ENCODE results near the gene SMYD3. TPM values are rescaled to one million over a fixed set of nuclear protein-coding genes. Genes with fewer than 3 reads are reported as not detected.

SMYD3 gene
- total and polyA plus RNA-seq, 2 donors = 22.0 to 27.0 TPM

GRCh38 chr1:246104927-246105326, 402.2 kb downstream of the SMYD3 start:
- Histone ChIP-seq H3K9me3 (ENCODE audit: control insufficient read depth in 2 of 2, insufficient read depth in 1 of 2, low read length in 1 of 2) (no peaks in the 10 kb centered on the region), H3K4me3 (ENCODE audit: low read length in 2 of 2) (no peak overlapping the region), H3K27me3 (ENCODE audit: control insufficient read depth in 2 of 2, insufficient read depth in 1 of 2, low read length in 1 of 2) (no peaks in the 10 kb centered on the region), H3K4me1 (ENCODE audit: control insufficient read depth in 2 of 2, insufficient read depth in 2 of 2, low read length in 2 of 2) (no peaks in the 10 kb centered on the region), H3K36me3 (ENCODE audit: control insufficient read depth in 2 of 2, insufficient read depth in 2 of 2, low read length in 1 of 2) (no peaks in the 10 kb centered on the region), H3K27ac (ENCODE audit: low read depth in 1 of 2, low read length in 1 of 2) (no peak overlapping the region)
- 96% methylated on average over 5 of the region's 5 CpGs for WGBS
- no peak for DNase-seq (ENCODE audit: low read depth in 6 of 9, low spot score in 9 of 9)

GRCh38 chr1:246099570-246099969, 407.5 kb downstream of the SMYD3 start:
- no peak overlapping the region for H3K4me3 ChIP-seq (ENCODE audit: low read length in 2 of 2)
- H3K4me1 ChIP-seq (ENCODE audit: control insufficient read depth in 2 of 2, insufficient read depth in 2 of 2, low read length in 2 of 2) = no peaks in the 10 kb centered on the region
- H3K9me3 ChIP-seq (ENCODE audit: control insufficient read depth in 2 of 2, insufficient read depth in 1 of 2, low read length in 1 of 2) = no peaks in the 10 kb centered on the region
- H3K36me3 ChIP-seq (ENCODE audit: control insufficient read depth in 2 of 2, insufficient read depth in 2 of 2, low read length in 1 of 2) = no peaks in the 10 kb centered on the region
- WGBS = 95% methylated on average over 3 of the region's 3 CpGs
- no peak overlapping the region for H3K27ac ChIP-seq (ENCODE audit: low read depth in 1 of 2, low read length in 1 of 2)
- H3K27me3 ChIP-seq (ENCODE audit: control insufficient read depth in 2 of 2, insufficient read depth in 1 of 2, low read length in 1 of 2) = no peaks in the 10 kb centered on the region
- no peak for DNase-seq (ENCODE audit: low read depth in 6 of 9, low spot score in 9 of 9)

DNA sequence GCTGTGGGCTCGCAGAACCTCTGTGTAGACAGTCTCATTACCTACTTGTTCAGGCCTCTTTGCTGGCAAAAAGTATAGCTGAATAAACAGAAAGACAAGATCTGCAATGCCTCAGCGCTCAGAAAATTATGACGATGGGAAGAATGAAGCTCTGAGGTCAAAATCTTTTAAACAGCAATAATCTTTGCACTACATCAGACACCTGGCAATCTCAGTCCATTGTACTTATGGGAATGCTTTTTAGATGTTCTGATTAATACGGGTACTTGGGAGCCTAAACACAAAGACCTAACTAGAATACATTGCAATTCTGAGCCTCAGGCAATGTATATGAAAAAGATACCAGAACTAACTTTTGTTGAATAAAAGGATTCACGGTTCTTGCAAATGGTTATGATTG, 410.7 kb downstream of the SMYD3 start:
- no peak overlapping the region for H3K27ac ChIP-seq (ENCODE audit: low read depth in 1 of 2, low read length in 1 of 2)
- no peaks in the 10 kb centered on the region for H3K9me3 ChIP-seq (ENCODE audit: control insufficient read depth in 2 of 2, insufficient read depth in 1 of 2, low read length in 1 of 2)
- 97% methylated on average over 5 of the region's 5 CpGs for WGBS
- no peaks in the 10 kb centered on the region for H3K4me1 ChIP-seq (ENCODE audit: control insufficient read depth in 2 of 2, insufficient read depth in 2 of 2, low read length in 2 of 2)
- DNase-seq (ENCODE audit: low read depth in 6 of 9, low spot score in 9 of 9) = no peak
- H3K36me3 ChIP-seq (ENCODE audit: control insufficient read depth in 2 of 2, insufficient read depth in 2 of 2, low read length in 1 of 2) = no peaks in the 10 kb centered on the region
- H3K27me3 ChIP-seq (ENCODE audit: control insufficient read depth in 2 of 2, insufficient read depth in 1 of 2, low read length in 1 of 2) = no peaks in the 10 kb centered on the region
- no peak overlapping the region for H3K4me3 ChIP-seq (ENCODE audit: low read length in 2 of 2)

GRCh38 chr1:246095443-246095842, 411.6 kb downstream of the SMYD3 start:
- no peaks in the 10 kb centered on the region for H3K36me3 ChIP-seq (ENCODE audit: control insufficient read depth in 2 of 2, insufficient read depth in 2 of 2, low read length in 1 of 2)
- H3K9me3 ChIP-seq (ENCODE audit: control insufficient read depth in 2 of 2, insufficient read depth in 1 of 2, low read length in 1 of 2) = no peaks in the 10 kb centered on the region
- no peak overlapping the region for H3K4me3 ChIP-seq (ENCODE audit: low read length in 2 of 2)
- no peaks in the 10 kb centered on the region for H3K4me1 ChIP-seq (ENCODE audit: control insufficient read depth in 2 of 2, insufficient read depth in 2 of 2, low read length in 2 of 2)
- DNase-seq (ENCODE audit: low read depth in 6 of 9, low spot score in 9 of 9) = no peak
- 97% methylated on average over 6 of the region's 6 CpGs for WGBS
- H3K27ac ChIP-seq (ENCODE audit: low read depth in 1 of 2, low read length in 1 of 2) = no peak overlapping the region
- no peaks in the 10 kb centered on the region for H3K27me3 ChIP-seq (ENCODE audit: control insufficient read depth in 2 of 2, insufficient read depth in 1 of 2, low read length in 1 of 2)

- Histone ChIP-seq H3K9me3 (ENCODE audit: control insufficient read depth in 2 of 2, insufficient read depth in 1 of 2, low read length in 1 of 2) (no peaks in the 10 kb centered on the region), H3K27ac (ENCODE audit: low read depth in 1 of 2, low read length in 1 of 2) (no peak overlapping the region), H3K4me1 (ENCODE audit: control insufficient read depth in 2 of 2, insufficient read depth in 2 of 2, low read length in 2 of 2) (no peaks in the 10 kb centered on the region), H3K36me3 (ENCODE audit: control insufficient read depth in 2 of 2, insufficient read depth in 2 of 2, low read length in 1 of 2) (no peaks in the 10 kb centered on the region), H3K4me3 (ENCODE audit: low read length in 2 of 2) (no peak overlapping the region), H3K27me3 (ENCODE audit: control insufficient read depth in 2 of 2, insufficient read depth in 1 of 2, low read length in 1 of 2) (no peaks in the 10 kb centered on the region)
- DNase-seq (ENCODE audit: low read depth in 6 of 9, low spot score in 9 of 9) = no peak
- WGBS = 98% methylated on average over 4 of the region's 4 CpGs
These were observed 413.8 kb downstream of the SMYD3 start for GRCh38 chr1:246093230-246093629.

DNA sequence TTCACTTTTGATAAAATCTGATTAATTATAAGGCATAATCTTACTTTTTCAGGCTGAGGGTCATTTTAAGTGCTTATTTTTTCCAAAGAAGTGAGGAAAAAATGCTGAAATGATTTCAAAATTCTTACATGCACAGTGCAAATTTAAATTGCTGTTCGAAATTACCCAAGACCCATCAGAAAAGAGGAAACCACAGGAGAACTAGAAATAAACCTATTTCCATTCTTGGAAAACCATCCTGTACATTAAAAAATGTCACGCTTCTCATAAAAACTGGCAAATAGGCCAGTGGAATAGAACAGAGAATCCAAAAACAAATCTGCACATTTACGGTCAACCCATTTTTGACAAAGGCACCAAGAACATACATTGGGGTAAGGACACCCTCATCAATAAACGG, 414.9 kb downstream of the SMYD3 start:
- Histone ChIP-seq H3K4me3 (ENCODE audit: low read length in 2 of 2) (no peak overlapping the region), H3K27ac (ENCODE audit: low read depth in 1 of 2, low read length in 1 of 2) (no peak overlapping the region), H3K4me1 (ENCODE audit: control insufficient read depth in 2 of 2, insufficient read depth in 2 of 2, low read length in 2 of 2) (no peaks in the 10 kb centered on the region), H3K36me3 (ENCODE audit: control insufficient read depth in 2 of 2, insufficient read depth in 2 of 2, low read length in 1 of 2) (no peaks in the 10 kb centered on the region), H3K27me3 (ENCODE audit: control insufficient read depth in 2 of 2, insufficient read depth in 1 of 2, low read length in 1 of 2) (no peaks in the 10 kb centered on the region), H3K9me3 (ENCODE audit: control insufficient read depth in 2 of 2, insufficient read depth in 1 of 2, low read length in 1 of 2) (no peaks in the 10 kb centered on the region)
- 76% methylated on average over 4 of the region's 4 CpGs for WGBS
- no peak for DNase-seq (ENCODE audit: low read depth in 6 of 9, low spot score in 9 of 9)

DNA sequence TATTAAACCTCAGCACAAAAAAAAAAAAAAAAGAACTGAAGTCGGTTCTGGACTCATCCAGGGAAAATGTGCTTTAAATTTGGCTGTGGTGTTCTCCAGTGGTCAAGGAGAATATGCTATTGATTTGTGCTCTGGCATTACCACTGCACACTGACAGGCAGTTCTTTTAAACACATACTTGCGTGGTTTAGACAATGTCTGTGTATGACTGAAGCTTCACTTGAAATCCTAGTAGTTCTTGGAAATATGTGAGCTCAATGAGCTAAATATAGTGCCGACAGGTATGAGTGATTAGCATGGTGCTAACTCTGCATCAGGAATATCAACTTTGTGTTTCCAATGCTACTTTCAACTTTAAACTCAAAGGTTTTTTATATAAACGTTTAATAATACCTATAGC, 415.6 kb downstream of the SMYD3 start:
- no peaks in the 10 kb centered on the region for H3K27me3 ChIP-seq (ENCODE audit: control insufficient read depth in 2 of 2, insufficient read depth in 1 of 2, low read length in 1 of 2)
- no peak overlapping the region for H3K4me3 ChIP-seq (ENCODE audit: low read length in 2 of 2)
- H3K36me3 ChIP-seq (ENCODE audit: control insufficient read depth in 2 of 2, insufficient read depth in 2 of 2, low read length in 1 of 2) = no peaks in the 10 kb centered on the region
- no peaks in the 10 kb centered on the region for H3K4me1 ChIP-seq (ENCODE audit: control insufficient read depth in 2 of 2, insufficient read depth in 2 of 2, low read length in 2 of 2)
- WGBS = 74% methylated on average over 4 of the region's 4 CpGs
- no peak overlapping the region for H3K27ac ChIP-seq (ENCODE audit: low read depth in 1 of 2, low read length in 1 of 2)
- DNase-seq (ENCODE audit: low read depth in 6 of 9, low spot score in 9 of 9) = no peak
- no peaks in the 10 kb centered on the region for H3K9me3 ChIP-seq (ENCODE audit: control insufficient read depth in 2 of 2, insufficient read depth in 1 of 2, low read length in 1 of 2)

DNA sequence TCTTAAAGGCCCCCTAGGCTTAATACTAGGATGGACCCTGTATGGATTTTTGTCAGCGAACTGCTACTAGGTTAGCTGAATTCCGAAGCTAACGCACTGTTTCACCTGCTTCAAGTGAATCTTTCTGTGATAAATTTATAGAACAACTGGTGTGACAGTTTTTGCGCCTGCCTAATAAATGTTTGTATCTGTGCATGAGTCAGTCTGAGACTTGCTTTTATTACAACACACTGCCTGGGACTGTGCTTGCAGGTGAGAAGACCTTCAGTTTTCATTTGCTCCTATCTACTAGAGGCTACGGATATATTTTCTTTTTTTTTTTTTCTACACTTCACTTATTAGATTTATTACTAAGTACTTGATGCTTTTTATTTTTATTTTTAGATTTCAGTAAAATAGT, 420.9 kb downstream of the SMYD3 start:
- H3K27ac ChIP-seq (ENCODE audit: low read depth in 1 of 2, low read length in 1 of 2) = no peak overlapping the region
- no peak overlapping the region for H3K4me3 ChIP-seq (ENCODE audit: low read length in 2 of 2)
- peaks cover 0 to 4% of the 10 kb centered on the region in 2 donors for H3K9me3 ChIP-seq (ENCODE audit: control insufficient read depth in 2 of 2, insufficient read depth in 1 of 2, low read length in 1 of 2)
- 99% methylated on average over 5 of the region's 5 CpGs for WGBS
- DNase-seq (ENCODE audit: low read depth in 6 of 9, low spot score in 9 of 9) = no peak
- H3K36me3 ChIP-seq (ENCODE audit: control insufficient read depth in 2 of 2, insufficient read depth in 2 of 2, low read length in 1 of 2) = no peaks in the 10 kb centered on the region
- H3K4me1 ChIP-seq (ENCODE audit: control insufficient read depth in 2 of 2, insufficient read depth in 2 of 2, low read length in 2 of 2) = no peaks in the 10 kb centered on the region
- no peaks in the 10 kb centered on the region for H3K27me3 ChIP-seq (ENCODE audit: control insufficient read depth in 2 of 2, insufficient read depth in 1 of 2, low read length in 1 of 2)

DNA sequence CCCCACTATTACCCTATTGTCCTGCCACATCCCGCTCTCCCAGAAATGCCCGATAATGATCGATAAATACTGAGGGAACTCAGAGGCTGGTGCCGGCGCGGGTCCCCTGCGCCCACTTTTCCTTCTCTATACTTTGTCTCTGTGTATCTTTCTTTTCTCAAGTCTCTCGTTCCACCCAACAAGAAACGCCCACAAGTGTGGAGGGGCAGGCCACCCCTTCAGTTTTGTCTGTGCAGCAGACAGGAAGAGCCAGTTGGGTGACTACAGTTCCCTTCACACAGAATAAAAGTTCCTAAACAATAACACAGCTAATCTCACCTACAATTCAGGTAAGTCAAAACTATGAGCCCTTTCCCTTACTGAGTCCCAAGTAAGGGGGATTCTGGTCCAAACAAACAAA, 423.7 kb downstream of the SMYD3 start:
- no peaks in the 10 kb centered on the region for H3K4me1 ChIP-seq (ENCODE audit: control insufficient read depth in 2 of 2, insufficient read depth in 2 of 2, low read length in 2 of 2)
- DNase-seq (ENCODE audit: low read depth in 6 of 9, low spot score in 9 of 9) = no peak
- no peaks in the 10 kb centered on the region for H3K27me3 ChIP-seq (ENCODE audit: control insufficient read depth in 2 of 2, insufficient read depth in 1 of 2, low read length in 1 of 2)
- WGBS = 89% methylated on average over 9 of the region's 9 CpGs
- no peaks in the 10 kb centered on the region for H3K36me3 ChIP-seq (ENCODE audit: control insufficient read depth in 2 of 2, insufficient read depth in 2 of 2, low read length in 1 of 2)
- peaks cover 0 to 4% of the 10 kb centered on the region in 2 donors for H3K9me3 ChIP-seq (ENCODE audit: control insufficient read depth in 2 of 2, insufficient read depth in 1 of 2, low read length in 1 of 2)
- H3K4me3 ChIP-seq (ENCODE audit: low read length in 2 of 2) = no peak overlapping the region
- H3K27ac ChIP-seq (ENCODE audit: low read depth in 1 of 2, low read length in 1 of 2) = no peak overlapping the region

Measured in thymus (tissue), 11 donors.